SKM-1 (cell line): ENCODE measurements around the gene SMG9.
"Not testable (repeated sequence)": the region's sequence is repeated elsewhere in the genome, so short reads cannot be mapped to it uniquely, and the experiment has no call there.

Experiments used
- DNase-seq: peaks from one replicate; lab custom pipeline; 2025; ENCODE audit not compliant: unreplicated experiment; lab: John Stamatoyannopoulos, UW

The SMG9 gene

DNA sequence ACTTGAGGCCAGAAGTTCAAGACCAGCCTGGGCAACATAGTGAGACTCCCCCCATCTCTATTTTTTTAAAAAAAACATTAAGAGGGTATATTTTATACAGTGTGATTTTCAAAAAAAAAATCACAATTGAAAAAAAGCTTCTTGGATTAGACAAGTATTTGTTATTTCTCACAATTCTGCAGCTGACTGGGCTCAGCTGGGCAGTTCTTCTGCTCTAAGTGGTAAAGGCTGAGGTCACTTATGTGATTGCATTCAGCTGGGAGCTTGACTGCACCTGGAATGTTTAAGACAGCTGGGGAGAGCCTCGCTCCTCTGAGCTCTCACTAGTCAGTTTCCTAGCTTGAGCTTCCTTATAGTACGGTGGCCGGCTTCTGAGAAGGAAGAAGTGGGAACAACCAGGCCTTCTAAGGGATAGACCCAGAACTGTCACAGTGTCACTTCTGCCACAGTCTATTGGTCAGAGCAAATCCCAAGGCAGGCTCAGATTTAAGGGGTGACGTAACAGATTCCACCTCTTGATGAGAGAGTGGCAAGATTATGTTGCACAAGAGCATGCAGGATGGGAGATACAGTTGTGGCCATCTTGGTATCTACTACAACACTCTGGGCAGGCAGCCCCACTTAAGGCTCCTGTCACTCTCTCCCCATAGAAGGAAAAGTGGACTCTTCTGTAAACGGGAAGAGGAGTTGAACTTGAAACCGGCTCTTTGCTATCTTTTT is 58.6 kb downstream of the SMG9 start:
- DNase-seq: no peak

DNA sequence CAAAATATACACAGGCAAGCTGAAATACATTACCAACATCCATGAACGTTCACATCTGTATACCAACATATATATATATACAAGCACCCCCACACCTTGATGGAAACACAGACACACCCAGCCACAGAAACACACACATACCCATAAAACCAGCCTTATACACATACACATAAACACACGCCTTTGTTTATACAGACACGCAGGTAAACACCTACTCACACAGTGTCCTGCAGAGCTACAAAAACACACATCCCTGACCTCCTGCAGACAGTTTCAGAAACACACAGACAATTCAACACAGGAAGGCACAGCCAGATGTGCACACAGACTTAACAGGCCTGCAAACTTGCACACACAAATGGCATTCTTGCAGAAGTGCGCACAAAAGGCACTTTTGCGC is 60.2 kb downstream of the SMG9 start:
- DNase-seq: no peak

DNA sequence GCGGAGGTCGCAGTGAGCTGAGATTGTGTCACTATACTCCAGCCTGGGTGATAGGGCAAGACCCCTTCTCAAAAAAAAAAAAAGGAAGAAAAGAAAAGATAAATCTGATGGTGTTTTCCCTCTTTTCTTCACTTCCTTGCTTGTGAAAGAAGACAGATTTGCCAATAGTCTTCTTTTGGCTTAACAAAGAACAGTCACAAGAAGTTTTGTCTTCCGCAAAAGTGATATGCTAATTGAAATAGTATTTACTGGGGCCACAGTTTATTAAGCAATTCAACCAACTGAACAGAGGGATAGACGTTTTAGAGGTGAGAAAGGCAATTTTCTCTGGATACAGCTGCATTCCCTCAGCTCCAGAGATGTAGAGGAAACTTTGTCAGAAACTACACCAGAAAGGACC is 61.9 kb downstream of the SMG9 start:
- no peak for DNase-seq

DNA sequence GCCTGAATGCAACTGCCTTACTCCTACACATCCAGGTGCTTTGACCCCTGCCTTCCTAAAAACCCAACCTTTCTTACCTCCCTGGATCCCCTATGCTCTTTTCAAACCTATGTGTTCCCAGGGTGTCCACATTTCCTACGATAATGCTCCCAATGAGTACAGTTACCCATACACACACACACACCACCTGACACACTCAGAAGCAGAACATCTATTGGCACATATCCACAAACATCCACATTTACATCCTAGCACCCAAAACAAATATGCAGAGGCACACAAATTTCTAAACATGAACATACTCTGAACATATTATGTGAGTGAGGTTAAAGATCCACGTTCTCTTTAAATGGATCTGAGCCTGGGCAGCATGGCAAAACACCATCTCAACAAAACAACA is 62.4 kb downstream of the SMG9 start:
- DNase-seq: no peak

DNA sequence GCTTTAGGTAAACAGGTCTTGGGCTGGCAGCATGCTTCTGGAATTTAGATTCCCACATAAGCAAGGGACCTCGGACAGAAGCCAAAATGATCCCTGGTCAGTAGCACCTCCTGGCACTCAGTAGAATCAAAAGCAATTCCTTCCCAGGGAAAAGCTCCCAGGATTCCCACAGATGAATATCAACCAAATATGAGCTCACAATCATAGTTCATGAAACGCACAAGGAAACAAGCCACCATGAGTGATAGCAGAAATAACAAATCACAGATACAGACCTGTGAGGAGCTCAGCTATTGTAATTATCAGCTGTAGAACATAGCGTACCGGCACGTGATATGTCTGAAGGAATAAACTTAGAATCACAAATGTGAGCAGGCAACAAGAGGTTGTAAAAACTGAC is 63.0 kb downstream of the SMG9 start:
- DNase-seq: no peak

GRCh38 chr19:43690890-43691289 is 63.9 kb downstream of the SMG9 start:
- DNase-seq: no peak

- no peak for DNase-seq
These were observed 64.3 kb downstream of the SMG9 start for GRCh38 chr19:43690444-43690843.

DNA sequence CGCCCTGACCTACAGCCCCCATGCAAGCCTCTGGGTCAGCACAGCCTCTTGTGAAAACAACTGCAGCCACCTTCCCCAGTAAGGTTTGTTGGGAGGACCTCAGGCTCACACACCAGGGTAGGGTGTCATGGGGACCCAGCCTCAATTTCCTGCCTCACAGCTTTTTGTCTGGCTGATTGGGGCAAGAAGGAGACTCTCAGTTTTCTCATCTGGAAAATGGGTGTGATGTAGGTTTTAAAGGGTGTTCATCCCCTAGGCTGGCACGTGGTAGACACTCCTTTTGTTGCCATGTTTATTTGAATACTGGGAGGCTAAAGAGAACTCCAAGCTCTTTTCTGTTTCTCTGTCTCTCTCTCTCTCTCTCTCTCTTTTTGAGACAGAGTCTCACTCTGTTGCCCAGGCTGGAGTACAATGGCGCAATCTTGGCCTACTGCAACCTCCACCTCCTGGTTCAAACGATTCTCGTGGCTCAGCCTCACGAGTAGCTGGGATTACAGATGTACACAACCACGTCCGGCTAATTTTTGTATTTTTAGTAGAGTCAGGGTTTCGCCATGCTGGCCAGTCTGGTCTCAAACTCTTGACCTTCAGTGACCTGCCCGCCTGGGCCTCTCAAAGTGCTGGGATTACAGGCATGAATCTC is 66.6 kb downstream of the SMG9 start:
- no peak for DNase-seq

- no peak for DNase-seq
These were observed 67.1 kb downstream of the SMG9 start for GRCh38 chr19:43687660-43687997.

DNA sequence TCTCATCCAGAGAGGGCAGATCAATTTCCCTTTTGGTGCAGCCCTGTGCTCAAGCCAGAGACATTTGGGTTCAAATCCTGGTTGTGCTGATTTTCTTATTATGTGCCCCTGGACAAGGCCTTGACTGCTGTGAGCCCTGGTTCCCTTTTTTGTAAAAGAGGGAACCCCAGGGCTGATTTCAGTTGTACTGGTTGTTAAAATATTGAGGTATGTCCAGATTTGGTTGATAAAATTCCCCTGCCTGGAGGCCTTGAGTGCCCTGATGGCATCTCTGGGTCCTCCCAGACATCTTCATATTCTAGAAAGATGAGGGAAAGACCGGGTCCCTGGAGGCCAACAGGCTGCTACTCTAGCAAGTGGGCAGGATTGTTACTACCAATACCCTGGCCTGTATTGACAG is 70.4 kb downstream of the SMG9 start:
- DNase-seq: no peak

DNA sequence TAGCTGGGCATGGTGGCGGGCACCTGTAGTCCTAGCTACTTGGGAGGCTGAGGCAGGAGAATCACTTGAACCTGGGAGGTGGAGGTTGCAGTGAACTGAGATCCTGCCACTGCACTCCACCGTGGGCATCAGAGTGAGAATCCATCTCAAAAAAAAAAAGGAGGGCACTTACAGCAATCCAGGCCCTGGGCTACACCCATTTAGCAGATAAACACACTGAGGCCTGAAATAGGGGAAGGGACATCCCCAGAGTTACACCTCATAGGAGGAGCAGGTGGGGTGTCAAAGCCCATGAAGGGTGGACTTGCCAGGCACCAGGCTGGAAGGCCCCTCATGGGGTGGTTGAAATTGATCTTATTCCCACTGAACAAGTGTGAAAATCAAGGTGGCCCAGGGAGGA is 70.9 kb downstream of the SMG9 start:
- DNase-seq: no peak

GRCh38 chr19:43682824-43683661 is 71.7 kb downstream of the SMG9 start:
- DNase-seq: no peak

- not testable (repeated sequence) for DNase-seq
These were observed 72.5 kb downstream of the SMG9 start for GRCh38 chr19:43682269-43682668.

DNA sequence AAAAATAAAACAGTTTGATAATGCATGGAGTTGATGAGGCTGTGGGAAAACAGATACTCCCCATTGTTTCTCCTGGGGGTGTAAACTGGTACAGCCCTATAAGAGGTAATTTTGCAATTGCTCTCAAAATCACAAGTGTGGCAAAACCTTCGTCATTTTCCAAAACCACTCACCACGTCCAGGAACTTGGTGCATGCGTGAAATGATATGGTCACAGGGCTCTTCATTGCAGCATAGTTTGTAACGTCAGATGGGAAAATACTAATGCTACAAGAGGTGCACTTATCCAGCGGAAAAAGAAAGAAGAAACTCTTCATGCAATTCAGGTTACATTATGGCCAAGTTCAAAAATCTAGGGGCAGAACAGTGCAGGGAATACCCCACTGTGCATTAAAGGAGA is 72.9 kb downstream of the SMG9 start:
- no peak for DNase-seq

GRCh38 chr19:43678512-43679261 is 76.1 kb downstream of the SMG9 start:
- no peak for DNase-seq
